Kidney (tissue), 14 donors: ENCODE measurements around the gene SMIM22. TPM values are rescaled to one million over a fixed set of nuclear protein-coding genes. Genes with fewer than 3 reads are reported as not detected.

Source experiments
- DNase-seq, 5 donors: peaks; one replicate each; pipeline ENCODE4 v3.0.0-alpha.2; 2013 to 2020
- FAIRE-seq: peaks from 2 replicates; lab custom pipeline; 2012; peaks lifted over from hg19 to GRCh38; lab: Jason Lieb, UNC
- H3K27ac ChIP-seq, 2 donors: one replicate each; pipeline ENCODE4 v1.7.0; 2013; ENCODE audit warnings: low read depth in 2 of 2, low read length in 2 of 2, inconsistent platforms in 1 of 2
- H3K27me3 ChIP-seq: one replicate; pipeline ENCODE4 v1.7.1; 2013; ENCODE audit warnings: low read length, inconsistent platforms; ENCODE audit not compliant: control insufficient read depth, insufficient read depth
- H3K36me3 ChIP-seq, 3 donors: one replicate each; pipeline versions ENCODE4 v1.7.0 to v1.7.1; 2013; ENCODE audit warnings: low read length in 3 of 3, control low read depth in 1 of 3, inconsistent platforms in 1 of 3; ENCODE audit not compliant: insufficient read depth in 3 of 3, control insufficient read depth in 2 of 3
- H3K4me1 ChIP-seq, 3 donors: one replicate each; pipeline versions ENCODE4 v1.7.0 to v1.7.1; 2013; ENCODE audit warnings: low read length in 3 of 3, inconsistent platforms in 1 of 3, low read depth in 1 of 3; ENCODE audit not compliant: control insufficient read depth in 2 of 3, insufficient read depth in 2 of 3
- H3K4me3 ChIP-seq, 3 donors: one replicate each; pipeline versions ENCODE4 v1.7.0 to v1.8.1; 2013; ENCODE audit warnings: low read length in 3 of 3, control low read depth in 1 of 3, inconsistent platforms in 1 of 3
- H3K9ac ChIP-seq, 3 donors: one replicate each; pipeline versions ENCODE4 v1.7.0 to v1.7.1; 2013; ENCODE audit warnings: low read length in 3 of 3, control low read depth in 1 of 3, inconsistent platforms in 1 of 3
- H3K9me3 ChIP-seq, 3 donors: one replicate each; pipeline versions ENCODE4 v1.7.0 to v1.7.1; 2013; ENCODE audit warnings: low read length in 3 of 3, control low read depth in 1 of 3, inconsistent platforms in 1 of 3; ENCODE audit not compliant: control insufficient read depth in 2 of 3, insufficient read depth in 1 of 3
- CTCF ChIP-seq: IDR thresholded peaks from 3 replicates; pipeline ENCODE4 v1.5.1; 2012; ENCODE audit warnings: mild to moderate bottlenecking, moderate library complexity, borderline replicate concordance; ENCODE audit not compliant: insufficient read depth; ENCODE audit errors: extremely low read depth
- intact Hi-C: fragments of 100-400 bp; cut with DNase I; formaldehyde crosslinking; loops from one replicate; pipeline ENCODE4 v1.11.1; 2022
- polyA plus RNA-seq: library from polyadenylated mRNA; stranded (reverse); fragments of 350-450 nt; fragmentation: Illumina TruSeq; extraction: RNeasy Lipid Tissue Mini Kit (QIAGEN cat#74804); gene quantifications from one replicate; pipeline ENCODE4 v1.2.3, GENCODE V29; 2014; ENCODE audit warnings: low read depth, low replicate concordance; ENCODE audit not compliant: insufficient read depth
- total RNA-seq: library from RNA; stranded (reverse); fragmentation: NEBNext Ultra II Directional; extraction: Animal tissue kit (Norgen Biotek cat#: 25700); gene quantifications from one replicate; pipeline ENCODE4 v1.2.1, GENCODE V29; 2021
- donor health status: control.
- donor health status: control.
- donor health status: control.
- donor health status: control.
- donor health status: control.
- donor health status: DM: yes; HTN: yes; CAD: no.
- donor health status: Normal renal cell carcinoma (clear cell type).

SMIM22 gene
- total and polyA plus RNA-seq, 2 donors from 2014 or later: 36.5 to 74.2 TPM

- no peaks in the 10 kb centered on the region for H3K4me1 ChIP-seq
- H3K9ac ChIP-seq: no peak overlapping the region
- H3K4me3 ChIP-seq: no peak overlapping the region
- no peak for DNase-seq
- no peaks in the 10 kb centered on the region for H3K27me3 ChIP-seq
- intact Hi-C loops: no loop called here
- no peak overlapping the region for H3K27ac ChIP-seq
- H3K36me3 ChIP-seq: no peaks in the 10 kb centered on the region
- FAIRE-seq: no peak
- TF ChIP-seq CTCF: no peak
- no peaks in the 10 kb centered on the region for H3K9me3 ChIP-seq
Observed at GRCh38 chr16:4788489-4788889, 6.7 kb upstream of the SMIM22 start.

- H3K36me3 ChIP-seq: no peaks in the 10 kb centered on the region
- no peaks in the 10 kb centered on the region for H3K9me3 ChIP-seq
- FAIRE-seq: no peak
- no peak overlapping the region for H3K27ac ChIP-seq
- no peak for TF ChIP-seq CTCF
- no peak overlapping the region for H3K9ac ChIP-seq
- H3K27me3 ChIP-seq: no peaks in the 10 kb centered on the region
- no peak for DNase-seq
- no peak overlapping the region for H3K4me3 ChIP-seq
- intact Hi-C loops: no loop called here
- H3K4me1 ChIP-seq: no peaks in the 10 kb centered on the region
Observed at GRCh38 chr16:4788910-4789309, 6.3 kb upstream of the SMIM22 start.

- no peaks in the 10 kb centered on the region for H3K9me3 ChIP-seq
- no peak for TF ChIP-seq CTCF
- intact Hi-C loops: no loop called here
- no peak overlapping the region for H3K4me3 ChIP-seq
- no peak for DNase-seq
- FAIRE-seq: no peak
- no peaks in the 10 kb centered on the region for H3K36me3 ChIP-seq
- H3K27ac ChIP-seq: no peak overlapping the region
- H3K4me1 ChIP-seq: no peaks in the 10 kb centered on the region
- H3K27me3 ChIP-seq: no peaks in the 10 kb centered on the region
- no peak overlapping the region for H3K9ac ChIP-seq
Observed at GRCh38 chr16:4790261-4790660, 4.9 kb upstream of the SMIM22 start.

- FAIRE-seq: no peak
- Histone ChIP-seq H3K9ac (no peak overlapping the region), H3K4me3 (no peak overlapping the region), H3K36me3 (no peaks in the 10 kb centered on the region), H3K27ac (no peak overlapping the region), H3K4me1 (no peaks in the 10 kb centered on the region), H3K27me3 (no peaks in the 10 kb centered on the region), H3K9me3 (no peaks in the 10 kb centered on the region)
- peak in 1 of 5 donors; percentile 15 for DNase-seq
- intact Hi-C loops: no loop called here
- no peak for TF ChIP-seq CTCF
Observed at GRCh38 chr16:4790871-4791270, 4.3 kb upstream of the SMIM22 start.
